Amniotic epithelial cell (primary cell): Measurements from ENCODE around the gene TCAP.

Source experiments
- DNase-seq: peaks from one replicate; pipeline ENCODE4 v3.0.0-alpha.2; 2010; ENCODE audit warnings: low read depth

TCAP gene

DNA sequence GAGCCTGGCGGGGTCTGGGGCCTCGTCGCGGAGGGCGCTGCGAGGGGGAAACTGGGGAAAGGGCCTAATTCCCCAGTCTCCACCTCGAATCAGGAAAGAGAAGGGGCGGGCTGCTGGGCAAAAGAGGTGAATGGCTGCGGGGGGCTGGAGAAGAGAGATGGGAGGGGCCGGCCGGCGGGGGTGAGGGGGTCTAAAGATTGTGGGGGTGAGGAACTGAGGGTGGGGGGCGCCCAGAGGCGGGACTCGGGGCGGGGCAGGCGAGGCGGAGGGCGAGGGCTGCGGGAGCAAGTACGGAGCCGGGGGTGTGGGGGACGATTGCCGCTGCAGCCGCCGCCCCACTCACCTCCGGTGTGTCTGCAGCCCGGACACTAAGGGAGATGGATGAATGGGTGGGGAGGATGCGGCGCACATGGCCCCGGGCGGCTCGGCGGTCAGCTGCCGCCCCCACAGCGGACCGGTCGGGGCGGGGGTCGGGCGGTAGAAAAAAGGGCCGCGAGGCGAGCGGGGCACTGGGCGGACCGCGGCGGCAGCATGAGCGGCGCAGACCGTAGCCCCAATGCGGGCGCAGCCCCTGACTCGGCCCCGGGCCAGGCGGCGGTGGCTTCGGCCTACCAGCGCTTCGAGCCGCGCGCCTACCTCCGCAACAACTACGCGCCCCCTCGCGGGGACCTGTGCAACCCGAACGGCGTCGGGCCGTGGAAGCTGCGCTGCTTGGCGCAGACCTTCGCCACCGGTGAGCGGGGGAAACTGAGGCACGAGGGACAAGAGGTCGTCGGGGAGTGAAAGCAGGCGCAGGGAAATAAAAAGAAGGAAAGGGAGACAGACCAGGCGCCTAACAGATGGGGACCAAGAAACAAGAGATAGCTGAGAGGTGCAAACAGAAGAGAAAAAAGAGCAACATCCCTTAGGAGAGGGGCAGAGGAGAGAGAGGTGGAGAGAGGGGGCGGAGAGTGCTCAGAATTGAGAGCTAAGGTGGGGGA, 3.1 kb downstream of the TCAP start, which contains the start of gene PNMT:
PNMT (plus strand) TSS at position 509 of the 980 bp plus-strand sequence; CDS start at position 532, 23 bp downstream.
- peak; percentile 48 for DNase-seq

DNA sequence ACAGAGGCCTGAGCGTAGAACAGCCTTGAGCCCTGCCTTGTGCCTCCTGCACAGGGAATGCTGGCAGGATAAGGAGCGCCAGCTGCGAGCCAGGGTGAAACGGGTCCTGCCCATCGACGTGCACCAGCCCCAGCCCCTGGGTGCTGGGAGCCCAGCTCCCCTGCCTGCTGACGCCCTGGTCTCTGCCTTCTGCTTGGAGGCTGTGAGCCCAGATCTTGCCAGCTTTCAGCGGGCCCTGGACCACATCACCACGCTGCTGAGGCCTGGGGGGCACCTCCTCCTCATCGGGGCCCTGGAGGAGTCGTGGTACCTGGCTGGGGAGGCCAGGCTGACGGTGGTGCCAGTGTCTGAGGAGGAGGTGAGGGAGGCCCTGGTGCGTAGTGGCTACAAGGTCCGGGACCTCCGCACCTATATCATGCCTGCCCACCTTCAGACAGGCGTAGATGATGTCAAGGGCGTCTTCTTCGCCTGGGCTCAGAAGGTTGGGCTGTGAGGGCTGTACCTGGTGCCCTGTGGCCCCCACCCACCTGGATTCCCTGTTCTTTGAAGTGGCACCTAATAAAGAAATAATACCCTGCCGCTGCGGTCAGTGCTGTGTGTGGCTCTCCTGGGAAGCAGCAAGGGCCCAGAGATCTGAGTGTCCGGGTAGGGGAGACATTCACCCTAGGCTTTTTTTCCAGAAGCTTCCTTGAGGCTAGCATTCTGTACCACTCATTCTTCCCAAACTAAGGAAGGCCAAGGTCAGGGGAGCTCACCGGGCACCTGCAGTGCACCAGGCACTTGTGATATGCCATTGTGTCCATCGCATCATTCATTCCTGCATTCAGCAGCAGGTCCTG, 5.0 kb downstream of the TCAP start:
- DNase-seq, result no peak

DNA sequence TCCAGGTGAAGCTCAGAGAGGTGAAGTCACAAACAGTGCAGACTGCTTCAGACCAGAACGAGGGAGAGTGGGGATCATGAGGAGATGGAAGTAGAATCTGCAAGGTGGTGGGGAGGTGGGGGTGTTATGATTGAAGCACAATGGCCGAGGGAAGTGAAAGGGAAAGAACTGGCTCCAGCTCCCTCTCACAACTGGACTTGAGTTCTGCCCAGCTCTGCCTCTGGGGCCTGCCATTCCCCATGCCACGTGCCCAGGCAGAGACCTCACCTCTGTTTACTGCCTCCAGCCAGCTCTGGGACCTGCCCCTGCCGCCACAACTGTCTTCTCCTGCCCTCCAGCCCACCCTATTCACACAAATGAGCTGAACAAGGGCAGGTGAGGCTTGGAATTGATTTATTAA, 5.6 kb downstream of the TCAP start:
- no peak for DNase-seq

DNA sequence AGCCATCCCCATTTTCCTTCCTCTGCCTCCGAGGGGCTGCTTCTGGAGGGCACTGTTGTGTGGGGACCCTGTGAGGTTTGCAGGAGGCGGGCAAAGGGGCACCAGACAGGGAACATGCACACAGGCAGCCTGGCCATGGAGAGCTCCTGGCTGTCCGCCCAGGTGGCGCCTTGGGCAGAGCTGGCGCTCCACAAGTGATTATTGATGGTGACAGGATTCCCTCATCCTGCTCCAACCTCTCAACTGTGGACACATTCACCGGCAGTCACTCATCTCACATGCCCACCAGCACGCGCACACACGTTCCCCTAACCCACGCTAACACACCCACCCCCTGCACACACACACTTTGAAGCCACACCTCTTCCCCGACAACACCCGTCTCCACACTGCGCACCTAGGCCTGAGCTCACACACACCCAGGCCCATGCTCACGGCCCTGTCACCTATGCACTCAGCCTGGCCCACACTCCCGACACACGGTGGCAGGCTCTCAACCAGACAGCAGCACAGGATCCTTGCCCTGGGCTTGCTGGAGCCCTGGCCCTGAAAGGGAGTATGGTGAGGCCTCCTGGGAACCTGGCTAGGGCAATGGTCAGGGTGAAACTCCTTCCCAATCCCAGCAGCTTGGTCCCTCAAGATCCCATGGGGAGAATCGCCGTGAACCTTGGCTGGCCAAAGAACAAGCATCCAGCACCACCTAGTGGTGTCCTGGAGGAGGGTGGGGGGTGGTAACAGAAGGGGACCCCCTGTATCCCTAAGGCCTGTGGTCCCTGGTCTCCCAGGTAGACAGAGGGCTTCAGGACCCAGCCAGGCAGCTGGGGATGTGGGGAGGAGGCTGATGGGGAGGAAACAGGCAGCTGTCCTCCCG, 6.7 kb downstream of the TCAP start:
- peak; percentile 37 for DNase-seq

DNA sequence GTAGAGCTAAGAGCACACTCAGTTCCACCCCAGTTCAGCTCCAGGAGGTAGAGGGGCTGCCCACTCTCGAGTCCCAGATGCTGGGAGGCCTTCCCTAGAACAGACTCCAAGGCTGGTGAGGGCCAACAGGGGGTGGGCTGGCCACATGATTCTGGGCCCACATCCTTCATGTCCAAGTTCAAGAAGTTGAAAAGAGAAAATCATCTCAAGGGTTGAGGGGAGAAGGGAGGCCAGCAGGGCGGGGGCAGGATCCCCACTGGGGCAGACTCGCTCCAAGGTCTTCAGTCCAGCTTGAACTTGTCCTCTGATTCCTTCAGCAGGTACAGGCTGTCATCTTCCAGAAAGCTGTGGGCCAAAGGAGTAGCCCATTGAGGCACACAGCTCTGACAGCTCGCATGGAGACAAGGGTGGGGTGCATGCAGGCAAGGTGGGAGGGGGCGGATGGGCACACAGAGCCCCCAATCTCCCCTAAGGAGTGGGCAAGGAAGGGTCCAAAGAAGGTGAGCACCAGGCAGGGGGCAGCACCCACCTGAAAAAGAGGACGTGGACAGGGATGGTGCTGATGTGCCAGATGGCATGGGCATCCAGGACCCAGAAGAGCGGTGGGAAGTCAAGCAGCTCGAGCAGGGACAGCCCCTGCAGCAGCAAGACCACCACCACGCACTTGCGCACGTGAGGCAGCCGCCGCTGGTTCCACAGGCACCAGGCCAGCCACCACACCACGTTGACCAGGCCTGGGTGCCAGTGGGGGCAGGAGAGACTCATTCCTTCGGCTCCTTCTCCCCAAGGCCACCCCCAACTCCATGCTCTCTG, 7.6 kb downstream of the TCAP start:
- no peak for DNase-seq

DNA sequence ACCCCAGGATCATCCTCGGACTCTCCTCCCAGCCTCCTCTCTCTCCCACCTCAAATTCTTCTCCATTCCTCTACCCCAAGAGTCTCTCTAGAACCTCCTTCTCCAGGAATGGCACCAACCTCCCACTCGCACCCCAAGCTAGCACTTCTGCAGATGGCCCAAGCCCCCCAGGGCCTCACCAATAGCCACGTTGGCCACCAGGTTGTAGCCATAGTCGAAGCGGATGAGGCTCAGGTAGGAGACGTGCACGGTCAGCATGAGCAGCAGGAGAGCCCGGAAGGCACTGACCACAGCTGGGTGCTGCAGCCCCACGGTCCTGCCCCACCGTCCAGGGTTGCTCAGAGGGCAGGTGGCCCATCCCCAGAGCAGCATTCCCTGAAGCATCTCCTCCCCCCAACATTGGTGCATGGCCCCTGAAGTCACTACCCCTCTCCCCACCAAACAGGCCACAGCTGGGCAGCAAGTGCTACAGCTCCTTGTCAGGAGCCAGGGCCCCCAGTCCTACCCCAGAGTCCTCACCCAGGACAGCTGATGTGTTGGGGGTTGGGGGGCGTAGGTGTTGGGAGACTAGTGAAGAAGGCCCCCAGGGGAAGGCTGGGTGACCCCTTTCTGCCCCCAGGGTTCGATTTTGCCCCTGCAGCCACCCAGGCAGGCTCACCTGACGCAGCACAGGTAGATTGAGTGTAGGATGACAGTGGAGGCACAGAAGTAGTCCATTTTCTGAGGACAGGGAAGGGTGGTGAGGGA, 8.4 kb downstream of the TCAP start:
- no peak for DNase-seq

DNA sequence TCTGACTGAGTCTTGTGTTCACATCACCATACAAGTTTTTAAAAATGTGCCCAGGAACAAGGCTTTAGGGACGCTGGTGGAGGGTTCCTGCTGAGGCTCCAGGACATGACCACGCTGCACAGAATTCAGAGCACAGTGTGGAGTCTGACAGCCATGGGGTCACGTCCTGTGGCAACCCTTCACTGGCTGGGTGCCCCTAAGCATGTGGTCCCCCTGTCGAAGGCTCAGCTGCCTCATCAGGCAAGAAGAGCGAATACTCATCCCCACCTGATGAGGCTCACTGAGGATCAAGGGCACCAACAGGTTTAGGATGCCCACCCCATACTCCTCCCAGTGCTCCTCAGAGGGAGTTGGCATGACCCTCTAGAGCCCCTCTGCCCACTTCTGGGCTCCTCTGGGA, 9.0 kb downstream of the TCAP start:
- DNase-seq, result no peak

DNA sequence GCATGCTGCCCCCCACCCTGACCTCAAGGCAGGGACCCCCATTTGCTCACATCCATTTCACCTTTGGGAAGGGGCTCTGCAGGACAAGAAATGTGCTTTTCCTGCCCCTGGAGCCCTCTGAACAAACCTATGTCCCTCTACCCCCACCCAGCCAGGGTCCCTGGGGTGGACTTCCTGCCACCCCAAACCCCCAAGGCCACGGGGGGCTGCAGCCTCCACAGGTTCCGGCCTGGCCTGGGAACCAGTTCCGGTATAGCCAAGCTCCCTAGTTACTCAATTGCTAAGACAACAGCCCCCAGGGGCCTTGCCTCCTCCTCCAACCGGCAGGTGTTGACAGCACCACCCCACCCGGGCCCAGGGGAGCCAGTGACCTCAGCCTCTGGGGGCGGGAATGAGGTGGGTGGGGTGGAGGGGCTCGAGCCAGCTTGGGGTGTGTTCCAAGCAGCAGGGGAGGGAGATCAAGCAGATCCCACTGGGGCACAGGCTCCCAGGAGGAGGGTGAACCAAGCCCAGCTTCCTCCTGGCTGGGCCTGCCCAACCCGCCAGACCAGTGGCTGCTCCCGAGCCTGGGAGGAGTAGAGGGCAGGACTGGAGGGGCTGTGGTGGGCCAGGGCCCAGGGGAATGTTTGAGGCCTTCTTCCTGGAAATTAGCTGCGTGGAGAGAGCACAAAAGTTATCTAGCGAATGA, 9.7 kb downstream of the TCAP start:
- no peak for DNase-seq

DNA sequence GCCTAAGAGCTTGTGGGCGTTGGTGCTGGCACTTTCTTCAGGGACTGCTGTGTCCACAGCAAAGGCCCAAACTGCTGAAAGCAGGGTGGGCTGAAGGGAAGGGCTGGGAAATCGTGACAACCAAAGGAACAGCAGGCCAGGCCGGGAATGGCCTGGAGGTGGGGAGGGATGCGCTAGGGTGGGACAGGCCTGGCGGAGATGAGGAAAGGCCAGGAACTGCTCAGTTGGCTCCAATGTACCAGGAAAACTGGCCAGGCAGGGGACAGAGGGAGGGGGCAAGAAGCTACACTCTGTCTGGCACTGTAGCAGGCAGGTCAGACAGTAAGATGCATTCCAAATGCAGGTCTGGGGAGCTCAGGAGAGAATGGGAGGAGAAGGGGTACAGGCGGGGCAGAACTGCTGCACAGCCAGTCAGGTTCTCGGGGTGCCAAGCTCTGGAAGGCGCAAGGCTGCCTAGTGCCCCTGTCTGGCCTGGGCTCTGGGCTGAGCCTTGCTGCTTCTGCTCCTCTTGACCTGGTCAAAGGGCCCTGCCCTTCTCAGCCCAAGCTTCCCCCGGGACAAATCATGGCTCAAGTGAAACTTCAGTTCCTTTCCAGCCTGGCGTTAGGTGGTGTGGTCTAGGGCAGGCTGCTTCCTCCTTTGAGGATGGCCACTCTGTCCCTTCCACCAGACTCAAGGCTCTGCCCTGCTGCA, 10.4 kb downstream of the TCAP start:
- DNase-seq, result no peak

DNA sequence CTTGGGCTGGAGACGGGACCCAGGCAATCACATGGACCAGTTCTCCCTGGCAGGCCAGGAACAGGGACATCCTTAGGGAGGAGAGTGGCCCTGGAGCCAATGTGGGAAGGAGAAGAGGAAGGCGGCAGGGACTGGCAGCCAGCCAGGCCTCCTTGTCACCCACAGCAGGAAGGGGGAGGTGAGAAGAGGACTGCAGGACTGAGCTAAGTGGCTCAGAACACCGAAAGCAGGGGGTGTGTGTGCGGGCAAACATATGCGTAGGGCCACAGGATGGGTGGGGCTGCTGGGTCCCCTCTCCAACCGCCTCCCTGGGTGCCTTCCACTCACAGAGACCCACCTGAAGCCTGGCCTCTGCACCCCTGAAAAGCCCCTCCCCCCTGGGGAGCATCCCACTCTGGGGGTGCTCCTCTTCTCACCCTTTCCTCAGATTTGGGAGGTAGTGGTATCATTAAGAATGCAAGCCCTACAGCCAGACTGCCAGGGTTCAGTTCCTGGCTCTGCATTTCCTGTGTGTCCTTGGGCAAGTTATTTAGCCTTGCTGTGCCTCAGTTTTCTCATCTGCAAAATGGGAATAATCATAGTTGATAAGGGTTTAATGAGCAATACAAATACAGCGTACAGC, 11.2 kb downstream of the TCAP start:
- DNase-seq, result no peak

DNA sequence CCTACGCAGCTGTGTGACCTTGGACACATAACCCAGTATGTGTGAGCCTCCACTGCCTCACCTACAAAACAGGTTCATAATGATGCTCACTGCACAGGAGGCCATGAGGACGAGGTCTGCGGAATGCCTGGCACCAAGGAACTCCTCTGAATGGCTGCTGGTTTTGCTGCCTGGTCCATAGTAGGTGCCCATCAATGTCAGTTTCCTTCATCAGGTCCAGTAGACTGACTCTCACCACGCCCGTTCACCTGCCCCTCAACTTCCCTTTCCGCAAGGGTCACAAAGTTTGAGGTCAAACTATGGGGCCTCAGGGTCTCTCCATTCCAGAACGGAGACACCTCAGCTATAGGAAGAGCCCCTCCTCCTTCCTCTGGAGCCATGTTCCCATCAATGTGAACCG, 11.9 kb downstream of the TCAP start:
- no peak for DNase-seq

DNA sequence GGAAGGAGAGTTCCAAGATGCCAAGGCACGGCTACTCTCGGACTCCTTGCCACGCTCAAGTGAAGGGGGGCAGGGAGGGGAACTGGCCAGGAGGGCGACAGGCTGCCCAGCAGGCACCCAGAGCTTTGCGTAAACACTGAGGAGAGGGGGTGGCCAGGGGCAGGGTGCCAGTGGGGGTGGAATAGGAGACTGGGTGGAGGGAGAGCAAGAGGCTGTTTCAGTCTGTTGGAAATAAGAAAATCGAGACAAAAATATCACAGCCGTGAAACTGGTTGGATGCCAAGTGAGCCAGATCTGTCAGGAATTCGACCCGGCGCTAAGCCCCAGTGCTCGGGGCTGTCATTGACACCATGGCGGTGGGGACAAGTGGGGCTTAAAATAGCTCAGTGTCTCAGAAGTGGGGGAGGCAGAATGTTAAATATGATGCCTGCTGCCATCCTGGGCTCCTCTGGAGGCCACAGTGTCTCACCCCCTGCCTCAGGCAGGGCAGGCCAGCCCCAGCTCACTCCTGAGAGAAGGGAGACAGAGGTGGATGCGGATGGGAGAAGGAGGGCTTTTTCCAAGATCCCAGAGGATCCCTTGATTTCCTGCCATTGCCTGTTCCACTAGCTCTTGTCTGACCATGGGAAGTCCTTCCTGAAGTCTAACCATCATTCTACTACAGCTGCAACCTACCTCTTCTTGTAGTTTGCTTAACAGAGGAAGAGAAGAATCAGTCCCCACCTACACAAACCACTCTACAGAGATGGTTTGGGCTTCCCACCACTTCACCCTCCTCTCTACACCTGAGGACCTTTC, 12.6 kb downstream of the TCAP start:
- DNase-seq, result no peak

DNA sequence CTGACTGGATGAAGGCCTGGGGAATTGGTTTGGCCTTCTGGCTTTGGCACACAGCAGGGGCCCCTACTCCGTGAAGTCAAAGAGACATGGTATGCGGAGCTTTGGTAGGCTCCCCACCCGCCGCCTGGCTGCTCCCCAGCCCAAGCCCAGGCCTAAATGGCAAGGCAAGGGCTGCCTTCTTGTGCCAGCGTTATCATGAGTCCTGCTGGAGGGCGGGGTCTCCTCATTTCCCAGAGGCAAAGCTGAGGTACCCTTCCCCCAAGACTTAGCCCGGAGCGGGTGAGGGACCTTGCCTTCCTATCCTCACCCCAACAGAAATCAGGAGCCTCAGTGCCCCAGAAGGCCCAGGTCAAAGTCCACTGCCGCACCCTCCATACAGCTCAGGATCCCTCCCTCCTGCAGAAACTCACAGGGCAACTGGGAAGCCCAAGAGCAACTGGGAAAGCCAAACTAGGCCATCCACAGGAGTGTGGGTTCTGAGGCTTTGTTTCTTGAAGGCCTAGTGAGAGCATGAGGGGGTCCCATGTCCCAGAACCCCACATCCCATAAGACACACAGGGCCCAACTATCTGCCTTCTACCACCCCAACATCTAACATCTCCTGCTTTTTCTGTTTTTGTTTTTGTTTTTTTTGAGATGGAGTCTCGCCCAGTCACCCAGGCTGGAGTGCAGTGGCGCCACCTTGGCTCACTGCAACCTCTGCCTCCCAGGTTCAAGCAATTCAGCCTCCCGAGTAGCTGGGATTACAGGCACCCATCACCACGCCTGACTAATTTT, 13.4 kb downstream of the TCAP start:
- DNase-seq, result no peak

DNA sequence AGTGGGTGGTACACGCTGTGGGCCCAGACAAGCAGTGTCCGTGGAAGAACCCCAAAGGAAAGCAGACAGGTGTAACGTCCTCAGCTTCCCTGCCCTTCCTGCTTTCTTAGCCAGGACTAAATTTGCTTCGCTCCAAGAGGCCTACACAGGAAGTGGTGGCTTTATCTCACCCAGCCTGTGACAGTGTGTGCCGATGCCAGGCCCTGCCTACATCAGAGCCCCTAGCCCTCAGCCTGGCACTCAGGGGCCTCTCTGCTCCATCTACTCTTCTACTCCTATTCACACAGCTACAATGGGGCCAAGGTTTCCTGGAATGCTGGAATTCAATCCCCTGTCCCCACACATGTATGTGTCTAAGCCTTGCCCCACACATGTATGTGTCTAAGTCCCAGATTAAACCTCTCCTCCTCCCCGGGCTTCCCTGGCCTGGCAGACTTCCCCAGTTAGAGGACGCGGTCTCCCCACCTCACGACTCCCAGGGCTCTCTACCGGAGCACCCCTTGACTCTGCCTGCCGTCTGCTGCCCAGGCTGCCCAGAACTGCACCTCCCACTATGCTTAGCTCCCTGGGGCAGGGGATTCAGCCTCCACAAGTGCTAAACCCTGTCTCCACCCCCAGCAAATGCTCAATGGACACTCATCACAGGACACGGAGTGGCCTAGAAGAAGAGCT, 14.5 kb downstream of the TCAP start:
- no peak for DNase-seq

DNA sequence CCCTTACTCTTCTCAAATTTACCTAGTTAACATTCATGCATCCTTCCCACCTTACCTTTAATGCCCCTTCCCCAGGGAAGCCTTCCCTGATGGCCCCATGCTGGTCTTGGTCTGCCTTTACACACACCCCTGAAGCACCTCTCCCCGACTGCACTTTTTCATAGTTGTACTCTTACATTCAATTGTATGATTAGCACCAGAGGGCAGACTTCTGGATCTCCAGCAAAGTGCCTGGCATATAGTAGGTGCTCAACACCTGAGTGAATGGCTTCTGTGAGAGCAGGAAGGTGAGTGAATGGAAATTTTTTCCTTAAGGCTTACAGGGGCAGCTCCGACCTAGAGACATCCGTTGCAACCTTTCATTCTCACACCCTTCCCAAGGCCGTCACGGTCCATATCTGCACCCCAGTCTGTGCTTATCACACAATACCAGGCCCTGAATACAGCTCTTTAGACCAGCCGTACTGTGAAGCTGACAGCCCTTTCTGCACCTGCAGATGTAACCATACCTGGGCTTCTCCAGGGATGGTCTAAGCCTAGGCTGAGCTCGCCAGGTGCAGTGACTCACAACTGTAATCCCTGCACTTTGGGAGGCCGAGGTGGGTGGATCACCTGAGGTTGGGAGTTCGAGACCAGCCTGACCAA, 18.3 kb downstream of the TCAP start:
- no peak for DNase-seq
